Caki2 (cell line): ENCODE measurements around the gene CDYL2. TPM values are rescaled to one million over a fixed set of nuclear protein-coding genes. Genes with fewer than 3 reads are reported as not detected.

Source experiments
- DNase-seq: peaks from one replicate; pipeline ENCODE4 v3.0.0-alpha.2; 2015; ENCODE audit warnings: low read depth
- in situ Hi-C: cut with HindIII; loops from 2 replicates; pipeline ENCODE4 v1.10.0; 2016; ENCODE audit warnings: low sequenced_read_pairs, low pct_unique_long_range_greater_than_20kb, mixed read lengths
- total RNA-seq: library from RNA; depleted of rRNA; stranded (reverse); fragments of >200 nt; shearing (Covaris generic); gene quantifications from 2 replicates; pipeline ENCODE4 v1.2.3, GENCODE V29; 2014; ENCODE audit warnings: low replicate concordance

Gene CDYL2
- total RNA-seq, 1 experiment from 2014 or later = 2.5 TPM

DNA sequence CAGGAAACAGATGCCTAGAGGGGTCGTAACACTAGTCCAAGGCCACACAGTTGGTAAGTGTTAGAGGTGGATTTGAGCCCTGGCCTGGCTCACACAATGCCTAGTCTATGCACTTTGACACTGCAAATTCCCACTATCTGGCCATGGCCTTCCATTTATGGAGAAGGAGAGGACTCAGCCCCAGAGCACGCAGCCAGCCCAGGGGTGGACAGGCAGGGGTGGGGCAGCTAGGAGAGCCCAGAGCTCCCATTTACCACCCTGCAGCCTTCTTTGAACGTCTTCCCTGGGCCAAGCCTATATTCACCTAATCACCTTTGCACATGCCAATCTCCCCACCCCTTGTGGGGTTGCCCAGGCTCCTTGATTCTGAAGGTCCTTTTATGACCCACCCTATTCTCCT lies 182.4 kb downstream of the CDYL2 start:
- DNase-seq = no peak
- in situ Hi-C loops = no loop called here

DNA sequence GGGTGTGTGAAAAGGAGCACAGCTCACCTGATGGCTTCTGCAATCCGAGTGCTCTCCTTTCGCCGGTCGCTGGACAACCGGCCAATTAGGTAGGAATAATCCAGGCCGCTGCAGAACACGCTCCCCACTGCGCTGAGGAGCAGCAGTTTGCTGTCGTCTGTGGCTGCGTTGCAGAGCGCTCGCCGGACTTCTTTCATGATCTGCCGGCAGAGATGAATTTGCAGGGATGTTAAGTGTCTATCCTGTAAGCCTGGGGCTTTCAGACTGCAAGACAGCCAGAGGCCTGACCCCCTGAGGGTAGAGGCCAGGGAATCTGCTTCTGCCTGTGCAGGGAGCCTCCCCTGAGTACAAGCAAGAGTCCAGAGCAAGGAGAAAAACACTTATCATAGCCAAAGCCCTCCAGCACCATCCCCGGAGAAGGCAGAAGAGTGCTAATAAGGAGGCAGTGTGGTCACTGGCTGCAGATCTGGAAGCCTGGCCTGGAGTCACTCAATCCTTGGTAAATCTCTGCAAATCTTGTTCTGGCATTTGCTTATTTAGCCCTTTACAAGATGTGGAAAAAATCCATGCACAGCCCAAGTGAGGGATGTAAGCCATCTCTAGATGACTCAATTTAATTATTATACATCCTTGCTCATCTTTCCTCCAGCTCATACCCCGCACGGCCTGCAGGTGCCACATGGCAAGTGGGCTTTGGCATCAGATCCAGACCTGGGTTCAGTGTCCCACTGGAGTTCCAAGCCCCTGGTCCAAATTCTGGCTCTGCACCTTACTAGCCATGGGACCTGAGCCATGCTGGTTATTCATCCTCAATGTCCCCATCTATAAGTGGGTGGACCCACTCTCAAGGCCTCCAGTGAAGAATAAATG lies 183.4 kb downstream of the CDYL2 start:
- in situ Hi-C loops = no loop called here
- no peak for DNase-seq

DNA sequence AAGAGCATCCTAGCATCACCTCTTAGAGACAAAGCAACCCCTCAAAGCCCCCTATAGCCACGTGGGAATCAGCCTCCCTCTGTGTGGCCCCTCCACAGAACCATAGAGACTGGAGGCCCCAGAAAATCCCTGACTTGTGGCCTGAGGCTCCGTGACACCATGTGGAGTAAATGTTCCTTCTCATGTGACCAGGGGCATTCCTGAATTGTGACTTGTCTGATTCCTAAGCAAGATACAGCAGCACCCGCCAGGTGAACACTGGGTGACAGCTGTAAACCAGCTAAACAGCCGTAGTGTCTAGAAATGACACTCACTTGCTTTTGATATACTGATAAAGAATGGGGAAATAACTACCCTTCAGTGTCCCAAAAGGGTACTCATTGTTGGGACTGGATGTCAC lies 184.6 kb downstream of the CDYL2 start:
- in situ Hi-C loops = no loop called here
- no peak for DNase-seq

DNA sequence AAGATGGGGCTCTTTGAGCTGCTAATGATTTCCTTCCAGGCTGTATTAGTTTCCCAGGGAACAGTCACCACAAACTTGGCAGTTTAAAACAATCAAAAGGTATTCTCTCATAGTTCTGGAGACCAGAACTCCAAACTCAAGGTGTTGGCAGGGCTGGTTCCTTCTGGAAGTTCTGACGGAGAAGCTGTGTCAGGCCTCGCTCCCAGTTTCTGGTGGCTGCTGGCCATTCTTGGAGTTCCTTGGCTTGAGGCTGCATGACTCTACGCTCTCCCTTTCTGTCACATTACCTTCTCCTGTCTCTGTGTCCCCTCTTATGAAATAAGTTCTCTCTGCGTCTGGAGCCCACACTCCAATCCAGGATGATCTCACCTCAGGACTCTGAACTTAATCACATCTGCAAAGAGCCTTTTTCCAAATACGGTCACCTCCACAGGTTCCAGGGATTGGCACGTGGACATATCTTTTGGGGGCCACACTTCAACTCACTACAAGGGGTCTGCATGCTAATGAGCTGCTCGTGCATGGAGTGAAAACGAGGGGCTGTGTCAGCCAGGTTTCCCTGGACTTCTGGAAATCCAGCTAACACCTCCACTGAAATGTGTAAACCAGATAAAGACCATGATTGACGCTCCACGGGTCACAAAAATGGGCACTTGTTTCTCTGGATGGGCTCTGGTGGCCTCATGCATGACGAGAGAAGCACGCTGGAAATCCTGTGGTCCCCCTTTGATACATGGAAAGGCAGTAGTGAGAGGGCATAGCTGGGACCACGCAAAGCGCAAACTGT lies 185.3 kb downstream of the CDYL2 start:
- in situ Hi-C loops = no loop called here
- DNase-seq = no peak

DNA sequence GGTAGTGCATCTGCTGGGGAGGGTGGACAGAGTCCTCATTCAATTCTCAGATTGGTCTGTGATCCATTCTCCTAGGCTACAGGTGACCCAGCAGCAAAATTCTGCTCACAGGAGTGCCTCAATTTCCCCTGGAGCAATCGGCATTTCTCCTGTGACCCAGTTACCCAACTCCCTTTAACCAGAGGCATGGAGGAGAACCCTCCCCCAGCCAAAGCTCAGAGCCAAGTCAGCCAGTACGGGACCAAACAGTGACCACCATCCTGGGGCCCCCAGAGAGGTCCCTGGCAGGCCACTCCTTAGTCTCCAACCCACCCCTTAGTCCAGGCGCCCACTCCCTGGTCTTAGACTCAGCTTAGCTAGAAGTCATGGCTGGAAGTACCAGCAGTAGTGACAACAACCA lies 188.0 kb downstream of the CDYL2 start:
- DNase-seq = no peak
- in situ Hi-C loops = no loop called here

DNA sequence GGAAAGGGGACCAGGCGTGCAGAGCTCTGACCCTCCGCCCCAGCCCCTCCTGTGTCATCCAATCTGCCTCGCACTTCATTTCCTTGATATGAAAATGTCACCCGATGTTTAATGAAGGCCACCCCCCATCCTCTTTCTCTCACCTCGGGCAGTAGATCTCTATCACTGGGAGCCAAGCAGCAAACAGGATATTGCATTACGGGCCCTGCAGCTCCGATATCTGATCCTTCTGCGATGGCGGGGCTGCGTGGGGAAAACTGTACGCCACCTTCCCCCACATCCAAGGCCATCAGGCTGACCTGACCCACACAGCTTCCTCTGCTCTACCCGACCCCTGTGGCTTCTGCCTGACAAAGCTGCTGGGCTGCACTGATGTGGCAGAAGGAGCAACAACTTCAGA lies 188.7 kb downstream of the CDYL2 start:
- in situ Hi-C loops = no loop called here
- no peak for DNase-seq

DNA sequence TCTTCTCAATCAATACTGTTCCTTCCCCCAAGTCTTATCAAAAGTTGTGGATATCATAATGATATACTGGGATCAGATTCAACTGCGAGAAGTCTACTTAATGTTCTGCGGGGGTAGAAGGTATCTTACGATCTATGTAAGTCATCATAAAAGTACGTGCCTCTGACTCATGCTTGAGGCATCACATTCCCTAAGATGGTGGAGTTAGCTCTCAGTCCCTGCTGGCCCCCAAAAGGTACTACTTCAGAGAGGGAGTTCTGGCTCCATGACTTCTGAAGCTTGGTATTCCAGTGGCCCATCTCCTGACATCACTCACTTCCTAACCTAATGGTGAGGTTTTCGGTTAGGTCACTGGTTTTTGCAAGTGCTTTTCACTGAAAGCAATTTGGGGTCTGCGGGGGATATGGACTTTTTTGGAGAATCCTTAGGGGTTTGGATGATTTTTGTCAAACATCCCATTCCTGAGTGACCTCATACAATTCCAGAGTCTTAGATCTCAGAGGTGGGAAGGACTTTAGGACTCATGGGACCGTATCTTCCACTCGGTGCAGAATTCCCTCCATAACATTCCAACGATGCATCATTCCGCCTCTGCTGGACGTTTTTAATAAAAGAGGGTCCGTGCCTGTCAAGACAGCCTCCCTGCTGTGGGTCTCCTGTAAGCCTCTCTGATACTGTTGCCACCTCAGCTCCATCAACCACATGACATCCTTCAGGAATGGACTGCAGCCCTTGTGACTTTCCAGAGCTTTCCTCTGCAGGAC lies 189.3 kb downstream of the CDYL2 start:
- no peak for DNase-seq
- in situ Hi-C loops = no loop called here

DNA sequence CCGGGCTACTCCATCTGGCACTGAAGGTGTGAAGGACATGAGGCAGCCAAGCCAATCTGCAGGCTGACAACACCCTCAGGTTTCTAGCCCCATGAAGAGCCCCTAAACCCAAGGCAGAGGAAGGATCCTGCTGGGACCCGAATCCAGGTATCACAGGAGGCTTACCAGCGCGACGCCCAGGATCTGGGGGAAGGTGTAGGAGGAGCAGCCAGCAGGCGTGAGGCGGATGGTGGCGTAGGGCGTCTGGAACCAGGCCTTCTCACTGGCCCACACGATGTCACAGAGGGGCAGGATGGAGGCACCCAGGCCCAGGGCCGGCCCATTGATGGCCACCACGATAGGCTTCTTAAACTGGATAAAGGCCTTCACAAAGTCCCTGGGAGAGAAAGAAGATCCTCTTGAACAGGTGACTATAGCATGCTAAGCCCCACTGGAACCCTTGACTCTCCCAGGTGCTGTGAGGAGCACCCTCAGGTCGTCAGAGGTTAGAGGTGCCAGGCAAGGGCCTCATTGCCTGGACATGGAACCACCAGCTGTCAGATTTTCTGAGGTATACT lies 191.9 kb downstream of the CDYL2 start:
- DNase-seq = no peak
- in situ Hi-C loops = no loop called here

DNA sequence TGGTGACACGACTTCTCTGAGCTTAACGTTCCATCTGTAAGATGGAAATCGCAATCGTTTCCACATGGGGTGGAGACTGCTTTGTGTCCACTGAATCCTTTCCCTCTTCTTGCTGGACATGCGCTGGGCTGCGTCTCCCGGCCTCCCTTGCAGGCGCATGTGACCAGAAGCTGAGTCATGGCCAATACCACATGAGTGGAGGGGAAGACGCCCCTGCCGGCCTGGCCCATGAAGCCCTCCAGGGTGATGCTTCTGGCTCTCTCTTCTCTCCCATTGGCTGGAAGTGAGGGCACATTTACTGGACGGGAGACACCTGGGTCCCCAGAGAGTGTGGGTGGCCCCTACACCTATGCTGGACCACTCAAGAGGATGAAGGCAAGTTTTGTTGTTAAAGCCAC lies 192.5 kb downstream of the CDYL2 start:
- in situ Hi-C loops = no loop called here
- DNase-seq = no peak

DNA sequence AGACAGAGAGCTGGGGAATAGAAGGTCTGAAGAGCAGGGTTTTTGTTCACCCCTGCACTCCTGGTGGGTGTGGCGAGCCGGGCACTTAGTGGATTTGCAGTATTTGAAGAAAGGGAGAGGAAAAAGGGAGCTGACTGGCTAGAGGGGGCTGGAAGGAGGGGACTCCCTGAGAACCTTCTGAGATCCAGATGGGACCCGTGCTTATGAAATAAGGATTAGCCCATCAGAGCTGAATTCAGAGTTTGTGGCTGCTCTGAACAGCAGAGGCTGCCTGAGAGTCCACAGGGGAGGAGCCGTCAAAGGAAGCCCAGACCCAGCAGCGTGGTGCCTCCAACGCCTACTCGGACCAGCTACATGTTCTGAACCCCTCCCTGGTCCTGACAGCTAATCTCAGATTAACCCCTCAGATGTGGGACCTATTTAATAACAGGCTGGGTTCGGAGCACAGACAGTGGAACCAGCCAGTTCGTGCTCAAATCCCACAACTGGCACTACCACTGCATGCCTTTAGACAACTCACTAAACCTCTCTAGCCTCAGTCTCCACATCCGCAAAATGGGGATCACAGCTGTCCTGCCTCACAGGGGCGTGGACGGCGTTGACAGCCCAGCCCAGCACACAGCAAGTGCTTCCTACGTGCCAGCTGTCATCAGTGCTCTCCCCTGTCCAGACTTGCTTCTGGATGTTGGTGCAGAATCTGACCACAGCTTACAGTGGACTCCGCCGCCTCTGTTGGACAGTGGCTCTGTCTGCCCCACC lies 193.0 kb downstream of the CDYL2 start:
- in situ Hi-C loops = no loop called here
- DNase-seq = no peak

DNA sequence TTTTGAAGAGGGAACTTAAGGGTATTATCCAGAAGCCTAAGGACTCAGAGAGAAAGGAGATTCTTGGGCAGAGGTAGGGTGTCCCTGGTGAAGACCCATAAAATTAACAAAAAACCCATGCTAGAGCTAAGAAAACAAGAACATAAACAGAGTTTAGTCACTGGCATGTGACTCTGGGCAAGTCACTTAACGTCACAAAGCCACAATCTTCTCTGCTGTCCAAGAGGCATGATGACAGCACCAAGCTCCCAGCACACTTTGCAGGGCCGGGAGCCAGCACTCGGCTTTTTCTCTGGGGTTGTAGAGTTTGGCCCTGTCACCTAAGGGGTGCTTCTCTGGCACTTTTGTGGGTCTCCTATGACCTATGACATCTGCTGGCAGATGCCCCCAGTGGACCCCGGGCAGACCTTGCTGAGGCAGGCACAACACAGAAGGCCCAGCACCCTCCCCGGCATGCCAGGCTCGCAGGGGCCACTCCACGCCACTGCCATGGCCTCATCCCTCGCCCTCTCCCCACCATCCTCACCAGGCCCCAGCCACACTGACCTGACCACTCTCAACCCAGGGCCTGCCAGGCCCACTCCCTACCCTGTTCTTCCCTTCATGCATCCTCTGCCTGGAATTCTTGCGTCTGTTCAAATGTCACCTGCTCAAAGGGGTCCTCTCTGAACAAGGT lies 193.8 kb downstream of the CDYL2 start:
- DNase-seq = no peak
- in situ Hi-C loops = no loop called here

DNA sequence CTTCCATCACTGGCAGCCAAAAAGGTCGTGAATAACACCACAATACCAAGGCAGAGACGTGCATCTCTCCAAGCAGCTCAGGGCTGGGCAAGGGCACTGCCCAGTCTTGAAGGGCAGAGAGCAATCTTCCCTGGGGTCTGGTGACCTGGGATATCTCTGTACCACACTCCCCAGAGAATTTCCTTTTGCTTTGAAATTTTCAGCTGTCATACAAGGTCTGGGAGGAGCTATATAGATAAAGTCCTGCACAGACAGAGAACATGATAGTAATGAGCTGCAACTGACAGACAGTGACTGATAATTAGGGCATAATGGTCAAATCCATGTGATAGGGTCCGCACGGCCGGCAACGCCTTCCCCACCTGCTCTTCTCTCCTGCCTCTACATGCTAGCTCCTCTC lies 195.5 kb downstream of the CDYL2 start:
- no peak for DNase-seq
- in situ Hi-C loops = no loop called here

DNA sequence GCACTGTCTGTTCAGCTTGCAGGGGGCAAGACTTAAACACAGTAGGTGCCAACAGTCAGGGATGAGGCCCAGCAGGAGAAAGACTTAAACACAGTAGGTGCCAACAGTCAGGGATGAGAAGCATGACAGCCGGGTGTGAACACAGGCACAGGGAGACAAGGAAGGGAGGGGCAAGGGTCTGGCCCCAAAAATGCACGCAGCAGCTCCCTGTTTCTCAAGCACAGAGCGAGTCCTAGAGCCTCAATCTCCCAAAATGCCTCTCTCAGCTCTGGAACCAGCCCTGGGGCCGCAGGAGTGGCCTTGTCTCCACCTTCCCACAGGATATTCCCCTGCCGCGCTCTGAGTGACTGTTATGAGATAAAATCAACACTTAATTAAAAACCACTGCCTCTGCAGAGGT lies 197.2 kb downstream of the CDYL2 start:
- DNase-seq = no peak
- in situ Hi-C loops = no loop called here

DNA sequence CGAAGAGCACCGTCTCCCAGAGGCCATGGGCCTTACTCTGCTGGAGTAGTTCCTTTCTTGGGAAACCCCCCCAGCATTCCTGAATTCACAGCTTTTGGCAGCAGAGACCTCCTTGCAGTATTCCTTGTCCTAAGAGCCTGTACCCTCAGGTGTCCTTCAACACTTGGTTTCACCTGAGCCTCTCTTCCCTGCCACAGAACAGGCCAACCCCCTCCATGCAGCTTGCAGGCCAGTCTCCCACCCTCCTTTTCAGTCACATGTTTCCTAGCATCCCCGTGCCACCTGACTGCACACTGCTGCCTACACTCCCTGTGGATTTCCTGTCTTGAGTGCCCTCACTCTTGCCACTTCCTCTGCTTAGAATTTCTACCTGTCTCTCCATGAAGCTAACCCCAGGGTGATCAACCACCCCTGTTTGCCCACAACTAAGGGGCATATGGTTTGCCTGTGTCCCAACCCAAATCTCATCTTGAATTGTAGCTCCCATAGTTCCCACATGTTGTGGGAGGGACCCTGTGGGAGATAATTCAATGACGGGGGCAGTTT lies 198.1 kb downstream of the CDYL2 start:
- in situ Hi-C loops = no loop called here
- DNase-seq = no peak

DNA sequence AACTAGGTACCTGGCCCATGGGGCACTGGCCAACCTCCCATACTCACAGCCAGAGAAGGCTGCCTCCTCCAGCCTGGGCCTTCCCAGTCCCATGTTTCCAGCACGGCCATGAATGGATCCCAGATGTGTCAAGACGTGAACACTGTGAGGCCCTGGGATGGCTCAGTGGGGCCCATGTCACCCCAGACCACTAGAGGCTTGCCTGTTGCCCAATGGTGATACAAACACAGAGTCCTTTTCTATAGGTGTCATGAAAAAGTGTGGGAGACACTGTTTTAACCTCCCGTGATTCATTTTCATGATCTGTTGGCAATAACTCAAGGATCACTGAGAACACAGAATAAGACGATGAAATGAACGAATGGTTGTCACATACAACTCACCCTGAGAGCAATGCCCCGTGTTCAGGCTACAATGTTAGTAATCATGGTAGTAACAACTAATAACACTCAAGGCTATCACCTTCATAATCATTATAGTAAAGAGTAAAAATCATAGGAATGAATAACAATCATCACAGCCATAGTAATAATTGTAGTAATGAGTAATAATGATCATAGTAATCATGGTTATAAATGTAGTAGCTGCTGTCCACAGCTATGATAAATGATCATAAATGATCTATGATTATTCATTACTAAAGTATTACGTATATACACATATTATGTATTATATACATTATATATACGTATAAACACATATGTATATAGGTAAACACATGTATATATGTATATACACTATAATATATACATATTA lies 199.6 kb downstream of the CDYL2 start:
- in situ Hi-C loops = no loop called here

DNA sequence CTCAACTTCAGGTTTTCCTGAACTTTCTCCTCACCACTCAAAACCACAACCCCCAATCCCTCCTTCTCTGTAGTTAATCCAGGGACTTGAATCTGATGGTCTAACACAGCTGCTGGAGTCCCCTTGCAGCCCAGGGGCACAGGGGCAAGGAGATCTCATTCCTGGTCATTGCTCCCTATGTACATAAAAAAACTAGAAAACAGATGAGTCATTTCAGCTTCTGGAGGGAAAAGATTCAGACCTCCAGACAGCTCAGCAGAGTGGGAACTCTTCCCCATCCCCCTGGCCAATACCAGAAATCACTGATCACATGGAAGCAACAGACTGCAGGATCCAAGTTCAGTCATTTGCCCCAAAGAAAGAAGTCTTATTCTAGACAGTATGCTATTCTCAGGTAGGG lies 201.5 kb downstream of the CDYL2 start:
- DNase-seq = no peak
- in situ Hi-C loops = no loop called here

More for the DNA sequence above, 199.6 kb downstream of the CDYL2 start:
- no peak for DNase-seq

DNA sequence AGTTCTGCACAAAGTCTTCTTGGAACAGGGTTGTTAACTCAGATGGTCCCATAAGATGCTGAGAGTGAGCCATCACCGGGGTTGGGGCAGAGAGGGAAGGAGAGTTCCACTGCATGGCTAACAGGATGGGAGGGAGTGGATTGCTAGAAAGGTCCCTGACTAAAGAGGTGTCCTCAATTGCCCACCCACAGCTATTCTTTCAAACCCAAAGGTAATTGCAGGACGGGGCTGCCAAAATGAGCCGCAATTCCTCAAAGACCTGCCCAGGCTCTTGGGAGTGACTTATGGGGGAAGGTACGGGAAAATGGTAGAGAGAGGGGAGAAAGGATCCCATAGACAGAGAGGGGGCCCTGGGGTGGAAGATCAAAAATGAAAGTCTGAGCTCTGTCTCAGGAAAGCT lies 203.2 kb downstream of the CDYL2 start:
- in situ Hi-C loops = no loop called here
- no peak for DNase-seq
